ENCODE measurements around the gene DPEP2. TPM values are rescaled to one million over a fixed set of nuclear protein-coding genes. Genes with fewer than 3 reads are reported as not detected.

The DPEP2 gene
- total RNA-seq, 6 experiments from 2014 or later, result not detected

GRCh38 chr16:67993207-67994039, 5.9 kb downstream of the DPEP2 start:
- peak; percentile 27 for DNase-seq
- H3K4me1 Mint-ChIP-seq (ENCODE audit: low read depth), result no peaks in the 10 kb centered on the region
- TF ChIP-seq, protein P1, sequence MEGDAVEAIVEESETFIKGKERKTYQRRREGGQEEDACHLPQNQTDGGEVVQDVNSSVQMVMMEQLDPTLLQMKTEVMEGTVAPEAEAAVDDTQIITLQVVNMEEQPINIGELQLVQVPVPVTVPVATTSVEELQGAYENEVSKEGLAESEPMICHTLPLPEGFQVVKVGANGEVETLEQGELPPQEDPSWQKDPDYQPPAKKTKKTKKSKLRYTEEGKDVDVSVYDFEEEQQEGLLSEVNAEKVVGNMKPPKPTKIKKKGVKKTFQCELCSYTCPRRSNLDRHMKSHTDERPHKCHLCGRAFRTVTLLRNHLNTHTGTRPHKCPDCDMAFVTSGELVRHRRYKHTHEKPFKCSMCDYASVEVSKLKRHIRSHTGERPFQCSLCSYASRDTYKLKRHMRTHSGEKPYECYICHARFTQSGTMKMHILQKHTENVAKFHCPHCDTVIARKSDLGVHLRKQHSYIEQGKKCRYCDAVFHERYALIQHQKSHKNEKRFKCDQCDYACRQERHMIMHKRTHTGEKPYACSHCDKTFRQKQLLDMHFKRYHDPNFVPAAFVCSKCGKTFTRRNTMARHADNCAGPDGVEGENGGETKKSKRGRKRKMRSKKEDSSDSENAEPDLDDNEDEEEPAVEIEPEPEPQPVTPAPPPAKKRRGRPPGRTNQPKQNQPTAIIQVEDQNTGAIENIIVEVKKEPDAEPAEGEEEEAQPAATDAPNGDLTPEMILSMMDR (IDR thresholded peaks at IDR 0.05), result peak; percentile 100
- peak overlapping the region; percentile 29; the same call in 1 of the 2 replicates for H3K27ac Mint-ChIP-seq
- H3K4me3 Mint-ChIP-seq, result 0 out of 2 replicates have a peak overlapping the region, but pooled peaks have one; percentile 28
- peaks cover 2% of the 10 kb centered on the region for H3K27me3 Mint-ChIP-seq (ENCODE audit: insufficient read depth)
- no peaks in the 10 kb centered on the region for H3K9me3 Mint-ChIP-seq
- H3K36me3 Mint-ChIP-seq (ENCODE audit: low read depth), result no peaks in the 10 kb centered on the region

DNA sequence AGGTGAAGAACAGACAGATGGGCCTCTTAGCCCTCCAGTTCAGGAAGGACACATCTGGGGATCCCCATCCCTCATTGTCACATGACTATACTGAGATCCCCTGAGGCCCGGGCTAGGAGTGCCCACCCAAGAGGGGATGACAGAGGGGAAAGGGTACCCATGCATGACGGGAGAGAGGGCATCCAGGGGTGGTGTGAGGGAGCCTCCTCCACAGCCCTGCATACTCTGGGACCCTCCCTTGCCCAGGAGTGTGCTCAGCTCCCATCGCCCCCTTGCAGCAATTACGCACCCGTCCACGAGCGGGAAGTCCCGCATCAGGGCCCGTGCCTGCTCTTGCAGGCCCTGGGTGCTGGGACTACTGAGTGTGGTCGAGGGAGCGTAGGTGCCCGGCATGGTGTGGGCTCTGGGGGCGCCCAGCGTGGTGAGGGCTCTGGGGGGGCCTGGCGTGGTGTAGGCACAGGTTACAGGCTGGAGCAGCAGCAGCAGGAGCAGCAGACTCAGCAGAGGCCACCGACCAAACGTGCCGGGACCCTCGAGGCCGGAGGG, 6.5 kb downstream of the DPEP2 start:
- Mint-ChIP-seq H3K9me3 (no peaks in the 10 kb centered on the region), H3K36me3 (ENCODE audit: low read depth) (no peaks in the 10 kb centered on the region), H3K4me1 (ENCODE audit: low read depth) (peaks cover 6% of the 10 kb centered on the region), H3K27ac (no peak overlapping the region), H3K4me3 (no peak overlapping the region), H3K27me3 (ENCODE audit: insufficient read depth) (peaks cover 2% of the 10 kb centered on the region)
- DNase-seq, result no peak
- TF ChIP-seq, protein P1 (IDR thresholded peaks at IDR 0.05), result no peak

- DNase-seq, result no peak
- TF ChIP-seq, protein P1 (IDR thresholded peaks at IDR 0.05), result no peak
- no peak overlapping the region for H3K4me3 Mint-ChIP-seq
- H3K27ac Mint-ChIP-seq, result no peak overlapping the region
- peaks cover 2% of the 10 kb centered on the region for H3K27me3 Mint-ChIP-seq (ENCODE audit: insufficient read depth)
- H3K4me1 Mint-ChIP-seq (ENCODE audit: low read depth), result peaks cover 12% of the 10 kb centered on the region
- no peaks in the 10 kb centered on the region for H3K9me3 Mint-ChIP-seq
- H3K36me3 Mint-ChIP-seq (ENCODE audit: low read depth), result no peaks in the 10 kb centered on the region
Measured at GRCh38 chr16:67990018-67990386, 9.3 kb downstream of the DPEP2 start.

- H3K4me3 Mint-ChIP-seq, result no peak overlapping the region
- no peak overlapping the region for H3K27ac Mint-ChIP-seq
- no peak for DNase-seq
- H3K27me3 Mint-ChIP-seq (ENCODE audit: insufficient read depth), result peaks cover 2% of the 10 kb centered on the region
- H3K36me3 Mint-ChIP-seq (ENCODE audit: low read depth), result no peaks in the 10 kb centered on the region
- H3K4me1 Mint-ChIP-seq (ENCODE audit: low read depth), result peaks cover 16% of the 10 kb centered on the region
- H3K9me3 Mint-ChIP-seq, result no peaks in the 10 kb centered on the region
- TF ChIP-seq, protein P1 (IDR thresholded peaks at IDR 0.05), result no peak
Measured at GRCh38 chr16:67989322-67990017, 9.8 kb downstream of the DPEP2 start.

DNA sequence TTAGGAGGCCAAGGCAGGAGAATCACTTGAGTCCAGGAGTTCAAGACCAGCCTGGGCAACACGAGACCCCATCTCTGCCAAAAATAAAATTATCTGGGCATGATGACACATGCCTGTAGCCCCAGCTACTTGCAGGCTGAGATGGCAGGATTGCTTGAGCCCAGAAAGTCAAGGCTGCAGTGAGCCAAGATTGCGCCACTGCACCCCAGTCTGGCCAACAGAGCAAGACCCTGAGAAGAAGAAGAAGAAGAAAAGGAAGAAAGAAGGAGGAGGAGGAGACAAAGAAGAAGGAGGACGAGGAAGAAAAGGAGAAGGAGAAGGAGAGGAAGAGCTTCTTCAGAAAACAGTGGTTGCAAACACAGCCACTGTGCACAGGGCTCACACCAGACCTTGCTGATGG, 10.6 kb downstream of the DPEP2 start:
- Mint-ChIP-seq H3K27me3 (ENCODE audit: insufficient read depth) (peaks cover 2% of the 10 kb centered on the region), H3K27ac (no peak overlapping the region), H3K4me3 (no peak overlapping the region), H3K4me1 (ENCODE audit: low read depth) (peaks cover 16% of the 10 kb centered on the region), H3K36me3 (ENCODE audit: low read depth) (no peaks in the 10 kb centered on the region), H3K9me3 (no peaks in the 10 kb centered on the region)
- TF ChIP-seq, protein P1 (IDR thresholded peaks at IDR 0.05), result no peak
- DNase-seq, result no peak

Measured in HFFc6 (cell line).